Measurements from ENCODE around the gene CDKL2. TPM values are rescaled to one million over a fixed set of nuclear protein-coding genes. Genes with fewer than 3 reads are reported as not detected.
A peak's percentile ranks its signal among the peaks of the same experiment; 100 is the strongest.

The CDKL2 gene
- total and polyA plus RNA-seq, 9 of the 15 experiments (the other 6 are each of a cell fraction or from before 2014, with no cell fraction given) = 0.01 to 0.16 TPM; not detected in 7

- TF ChIP-seq RNF219 (CRISPR knock-in tag; IDR thresholded peaks at IDR 0.05) = no peak
- no peak for TF ChIP-seq TARDBP (IDR thresholded peaks at IDR 0.05)
- TF ChIP-seq LEF1 (IDR thresholded peaks at IDR 0.05) = peak; percentile 20; the same call in 1 of the 2 replicates
- TF ChIP-seq NR1H2 (CRISPR knock-in tag; IDR thresholded peaks at IDR 0.05) = no peak
- TF ChIP-seq ZNF764 (CRISPR knock-in tag; IDR thresholded peaks at IDR 0.05; ENCODE audit: low read depth) = no peak
- no peak for TF ChIP-seq NR2C2 (CRISPR knock-in tag; IDR thresholded peaks at IDR 0.05)
- no peak for TF ChIP-seq NR2C2 (tag; IDR thresholded peaks at IDR 0.05)
- no peak for TF ChIP-seq SMARCA4 (IDR thresholded peaks at IDR 0.05)
- no peak for TF ChIP-seq SMARCC2 (IDR thresholded peaks at IDR 0.05; ENCODE audit: low read depth)
- TF ChIP-seq SRSF1 (IDR thresholded peaks at IDR 0.05; ENCODE audit: low read depth, low read length) = no peak
- TF ChIP-seq ZNF318 (IDR thresholded peaks at IDR 0.05; ENCODE audit: borderline replicate concordance in 1 of 2, low read depth in 1 of 2) = no peak
- TF ChIP-seq, protein P1, sequence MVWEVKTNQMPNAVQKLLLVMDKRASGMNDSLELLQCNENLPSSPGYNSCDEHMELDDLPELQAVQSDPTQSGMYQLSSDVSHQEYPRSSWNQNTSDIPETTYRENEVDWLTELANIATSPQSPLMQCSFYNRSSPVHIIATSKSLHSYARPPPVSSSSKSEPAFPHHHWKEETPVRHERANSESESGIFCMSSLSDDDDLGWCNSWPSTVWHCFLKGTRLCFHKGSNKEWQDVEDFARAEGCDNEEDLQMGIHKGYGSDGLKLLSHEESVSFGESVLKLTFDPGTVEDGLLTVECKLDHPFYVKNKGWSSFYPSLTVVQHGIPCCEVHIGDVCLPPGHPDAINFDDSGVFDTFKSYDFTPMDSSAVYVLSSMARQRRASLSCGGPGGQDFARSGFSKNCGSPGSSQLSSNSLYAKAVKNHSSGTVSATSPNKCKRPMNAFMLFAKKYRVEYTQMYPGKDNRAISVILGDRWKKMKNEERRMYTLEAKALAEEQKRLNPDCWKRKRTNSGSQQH (CRISPR knock-in tag; IDR thresholded peaks at IDR 0.05) = 0 out of 2 replicates have a peak, but pooled peaks have one; percentile 2
- TF ChIP-seq PTBP1 (IDR thresholded peaks at IDR 0.05; ENCODE audit: low read depth, low read length) = no peak
- no peak for TF ChIP-seq DACH1 (IDR thresholded peaks at IDR 0.05; ENCODE audit: partially characterized antibody)
- TF ChIP-seq ZNF217 (CRISPR knock-in tag; IDR thresholded peaks at IDR 0.05) = no peak
- TF ChIP-seq ETS1 (conservative IDR thresholded peaks at IDR 0.05; ENCODE audit: control insufficient read depth, low read depth, low read length) = no peak
Observed at GRCh38 chr4:75672461-75673026, 42.2 kb upstream of the CDKL2 start (continued).

Data from K562 (cell line).